ENCODE data around the gene HS6ST1. TPM values are rescaled to one million over a fixed set of nuclear protein-coding genes. Genes with fewer than 3 reads are reported as not detected.

HS6ST1 gene
- total and polyA plus RNA-seq, 9 donors = 12.9 to 62.5 (median 45.3) TPM

- peak in 1 of 5 donors; percentile 27 for DNase-seq
- Histone ChIP-seq H3K27ac (peak overlapping the region; percentile 22 to 38), H3K36me3 (no peaks in the 10 kb centered on the region), H3K4me1 (ENCODE audit: insufficient read depth) (peaks cover 41% of the 10 kb centered on the region), H3K9me3 (no peaks in the 10 kb centered on the region), H3K4me3 (no peak overlapping the region), H3K27me3 (no peaks in the 10 kb centered on the region)
- intact Hi-C loops (cut with DNase I) = loop anchor here in 1 of 4 donors (5.0 kb wide), 1 partner anchor 70 kb away; no protein-coding TSS in a partner anchor
- TF ChIP-seq POLR2A (IDR thresholded peaks at IDR 0.05) (no peak), EP300 (IDR thresholded peaks at IDR 0.05) (no peak), CTCF (IDR thresholded peaks at IDR 0.05) (no peak)
- WGBS, 3 donors = 80 to 86% (median 84%) methylated on average over 8 of the region's 8 CpGs
Observed at GRCh38 chr2:128302011-128302743, 16.5 kb downstream of the HS6ST1 start.

GRCh38 chr2:128301501-128301966, 17.1 kb downstream of the HS6ST1 start:
- no peak overlapping the region for H3K4me3 ChIP-seq
- H3K9me3 ChIP-seq = no peaks in the 10 kb centered on the region
- DNase-seq = peak in 3 of 5 donors; percentile 61 to 81 (median 66)
- H3K27ac ChIP-seq = no peak overlapping the region
- no peaks in the 10 kb centered on the region for H3K36me3 ChIP-seq
- H3K27me3 ChIP-seq = no peaks in the 10 kb centered on the region
- 55 to 65% (median 61%) methylated on average over 13 of the region's 13 CpGs for WGBS, 3 donors
- peaks cover 34% of the 10 kb centered on the region for H3K4me1 ChIP-seq (ENCODE audit: insufficient read depth)
- intact Hi-C loops (cut with DNase I) = loop anchor here in 1 of 4 donors (5.0 kb wide), 1 partner anchor 69 kb away; no protein-coding TSS in a partner anchor
- TF ChIP-seq POLR2A (IDR thresholded peaks at IDR 0.05) (no peak), EP300 (IDR thresholded peaks at IDR 0.05) (no peak), CTCF (IDR thresholded peaks at IDR 0.05) (no peak)

- TF ChIP-seq EP300 (IDR thresholded peaks at IDR 0.05) = no peak
- no peak for TF ChIP-seq CTCF (IDR thresholded peaks at IDR 0.05)
- TF ChIP-seq POLR2A (IDR thresholded peaks at IDR 0.05) = no peak
- intact Hi-C loops (cut with DNase I) = loop anchor here in 1 of 4 donors (5.0 kb wide), 1 partner anchor 69 kb away; no protein-coding TSS in a partner anchor
- no peaks in the 10 kb centered on the region for H3K27me3 ChIP-seq
- H3K27ac ChIP-seq = no peak overlapping the region
- H3K9me3 ChIP-seq = no peaks in the 10 kb centered on the region
- WGBS, 3 donors = 74 to 82% (median 81%) methylated on average over 8 of the region's 8 CpGs
- no peak overlapping the region for H3K4me3 ChIP-seq
- peaks cover 31% of the 10 kb centered on the region for H3K4me1 ChIP-seq (ENCODE audit: insufficient read depth)
- DNase-seq = peak in 1 of 5 donors; percentile 21
- H3K36me3 ChIP-seq = no peaks in the 10 kb centered on the region
Observed at GRCh38 chr2:128301021-128301420, 17.6 kb downstream of the HS6ST1 start.

GRCh38 chr2:128300151-128301020, 18.3 kb downstream of the HS6ST1 start:
- H3K4me1 ChIP-seq (ENCODE audit: insufficient read depth) = peaks cover 24% of the 10 kb centered on the region
- no peaks in the 10 kb centered on the region for H3K36me3 ChIP-seq
- WGBS, 3 donors = 90 to 93% (median 92%) methylated on average over 23 of the region's 23 CpGs
- TF ChIP-seq EP300 (IDR thresholded peaks at IDR 0.05) (no peak), CTCF (IDR thresholded peaks at IDR 0.05) (no peak), POLR2A (IDR thresholded peaks at IDR 0.05) (no peak)
- no peaks in the 10 kb centered on the region for H3K27me3 ChIP-seq
- H3K9me3 ChIP-seq = no peaks in the 10 kb centered on the region
- H3K4me3 ChIP-seq = no peak overlapping the region
- intact Hi-C loops (cut with DNase I) = loop anchor here in 1 of 4 donors (5.0 kb wide), 1 partner anchor 68 kb away; no protein-coding TSS in a partner anchor
- H3K27ac ChIP-seq = no peak overlapping the region
- DNase-seq = peak in 1 of 5 donors; percentile 18
